Stimulated activated CD4-positive, alpha-beta T cell treated with anti-CD3 and anti-CD28 coated beads, Interleukin-12 subunit alpha, Interleukin-12 subunit beta, amount 100 ng/mL, for 24 hours (primary cell): ENCODE measurements around the gene RBM11.

Experiments
- DNase-seq, 2 experiments: peaks; one replicate each; pipeline ENCODE4 v3.0.0-alpha.2; 2020; ENCODE audit warnings: low read depth in 2 of 2

The RBM11 gene

GRCh38 chr21:14271053-14271452, 55.1 kb downstream of the RBM11 start:
- DNase-seq: no peak

GRCh38 chr21:14271641-14272040, 55.7 kb downstream of the RBM11 start:
- no peak for DNase-seq

GRCh38 chr21:14273736-14274538, 58.0 kb downstream of the RBM11 start:
- DNase-seq: no peak

GRCh38 chr21:14275702-14276205, 59.8 kb downstream of the RBM11 start:
- DNase-seq: no peak
